ENCODE data around the gene CTIF. TPM values are rescaled to one million over a fixed set of nuclear protein-coding genes. Genes with fewer than 3 reads are reported as not detected.

Gene CTIF
- polyA plus RNA-seq, 4 donors: 8.1 to 22.6 (median 11.3) TPM

DNA sequence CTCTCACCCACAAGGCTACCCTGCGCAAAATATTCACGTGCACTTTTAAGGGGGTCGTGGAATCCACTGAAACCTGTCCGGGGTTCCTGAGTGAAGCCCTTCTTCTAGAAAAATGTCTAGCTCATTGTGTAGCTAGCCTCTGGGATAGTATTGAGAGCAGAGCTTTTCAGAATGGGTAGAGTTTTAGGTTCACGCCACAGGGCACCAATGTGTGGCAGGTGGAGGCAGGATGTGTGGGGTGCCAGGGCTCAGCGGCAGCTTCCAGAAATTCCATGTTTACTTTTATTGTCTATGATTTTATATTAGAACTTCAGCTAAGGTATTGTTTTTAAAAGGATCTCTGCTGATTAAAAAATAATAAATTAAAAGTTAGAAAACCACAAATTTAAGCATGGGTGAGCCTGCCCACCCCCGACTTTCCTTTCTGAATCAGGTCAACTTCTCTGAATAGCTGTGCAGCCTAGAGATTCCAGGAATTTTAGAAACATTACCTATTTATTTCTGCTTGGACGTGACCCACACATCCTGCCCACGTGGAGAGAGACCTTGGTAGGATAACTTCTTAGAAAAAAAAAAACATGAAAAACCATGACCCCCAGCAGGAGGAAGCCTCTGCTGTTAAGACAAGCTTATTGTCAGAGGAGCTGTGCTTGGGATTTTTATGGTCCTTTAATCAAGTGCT, 163.7 kb downstream of the CTIF start:
- no peak for FAIRE-seq
- peaks cover 0 to 11% (median 0%) of the 10 kb centered on the region in 3 donors for H3K36me3 ChIP-seq (ENCODE audit: control insufficient read depth in 3 of 3, insufficient read depth in 2 of 3, low read depth in 1 of 3, low read length in 3 of 3)
- no peaks in the 10 kb centered on the region for H3K27me3 ChIP-seq (ENCODE audit: control insufficient read depth in 3 of 3, insufficient read depth in 3 of 3, low read length in 3 of 3)
- 87 to 92% (median 91%) methylated on average over 9 of the region's 9 CpGs for WGBS, 3 donors
- no peaks in the 10 kb centered on the region for H3K4me1 ChIP-seq (ENCODE audit: control insufficient read depth in 3 of 3, insufficient read depth in 2 of 3, low read depth in 1 of 3, low read length in 2 of 3)
- DNase-seq: no peak
- H3K27ac ChIP-seq (ENCODE audit: low read depth in 1 of 3, low read length in 2 of 3): no peak overlapping the region
- no peak overlapping the region for H3K4me3 ChIP-seq (ENCODE audit: low read depth in 1 of 3, low read length in 3 of 3)
- no peaks in the 10 kb centered on the region for H3K9me3 ChIP-seq (ENCODE audit: control insufficient read depth in 2 of 2, insufficient read depth in 1 of 2, low read depth in 1 of 2, low read length in 1 of 2)

DNA sequence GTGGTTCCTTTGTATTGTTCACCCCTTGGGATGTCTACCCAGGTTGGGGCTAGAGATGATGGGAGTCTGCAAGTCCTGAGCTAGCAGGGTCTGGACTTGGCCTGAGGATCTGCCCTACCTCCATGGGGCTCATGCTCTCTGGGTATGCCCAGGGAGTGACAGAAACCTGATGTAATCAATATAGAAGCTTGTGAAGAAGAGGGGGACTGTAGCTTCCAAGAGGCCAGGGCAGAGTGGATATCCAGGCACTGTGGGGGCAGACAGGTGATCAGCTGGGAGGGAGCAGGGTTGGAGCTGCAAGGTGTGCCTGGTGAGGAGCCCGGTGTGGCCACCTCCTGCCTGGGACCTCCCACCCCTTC, 164.2 kb downstream of the CTIF start:
- DNase-seq (no peak), FAIRE-seq (no peak)
- WGBS, 3 donors: 60 to 86% methylated on average over 1 of the region's 1 CpG; no CpG with 5 or more reads in 1 of the 3 donors
- H3K27me3 ChIP-seq (ENCODE audit: control insufficient read depth in 3 of 3, insufficient read depth in 3 of 3, low read length in 3 of 3): no peaks in the 10 kb centered on the region
- no peak overlapping the region for H3K4me3 ChIP-seq (ENCODE audit: low read depth in 1 of 3, low read length in 3 of 3)
- no peaks in the 10 kb centered on the region for H3K4me1 ChIP-seq (ENCODE audit: control insufficient read depth in 3 of 3, insufficient read depth in 2 of 3, low read depth in 1 of 3, low read length in 2 of 3)
- no peak overlapping the region for H3K27ac ChIP-seq (ENCODE audit: low read depth in 1 of 3, low read length in 2 of 3)
- no peaks in the 10 kb centered on the region for H3K9me3 ChIP-seq (ENCODE audit: control insufficient read depth in 2 of 2, insufficient read depth in 1 of 2, low read depth in 1 of 2, low read length in 1 of 2)
- peaks cover 0 to 11% (median 0%) of the 10 kb centered on the region in 3 donors for H3K36me3 ChIP-seq (ENCODE audit: control insufficient read depth in 3 of 3, insufficient read depth in 2 of 3, low read depth in 1 of 3, low read length in 3 of 3)

DNA sequence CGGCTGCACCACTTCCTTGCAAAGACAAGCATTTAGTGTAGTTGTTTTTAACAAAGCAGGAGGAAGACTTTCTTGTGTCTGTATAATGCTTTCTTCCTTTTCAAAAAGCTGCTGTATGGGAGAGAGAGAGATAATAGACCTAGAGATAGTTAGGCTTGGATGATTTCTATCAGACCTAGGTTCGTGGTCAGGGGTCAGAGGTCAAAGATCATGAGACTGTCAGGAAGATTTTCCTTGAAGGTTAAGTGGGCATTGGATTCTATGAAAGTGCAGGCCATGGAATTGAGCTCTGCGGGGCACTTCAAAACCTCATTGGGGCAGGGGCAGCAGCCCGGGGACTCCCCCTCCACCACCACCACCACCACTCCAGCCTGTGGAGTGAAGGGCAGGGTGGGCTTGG, 164.6 kb downstream of the CTIF start:
- DNase-seq (no peak), FAIRE-seq (no peak)
- Histone ChIP-seq H3K27me3 (ENCODE audit: control insufficient read depth in 3 of 3, insufficient read depth in 3 of 3, low read length in 3 of 3) (no peaks in the 10 kb centered on the region), H3K36me3 (ENCODE audit: control insufficient read depth in 3 of 3, insufficient read depth in 2 of 3, low read depth in 1 of 3, low read length in 3 of 3) (peaks cover 0 to 13% (median 0%) of the 10 kb centered on the region in 3 donors), H3K9me3 (ENCODE audit: control insufficient read depth in 2 of 2, insufficient read depth in 1 of 2, low read depth in 1 of 2, low read length in 1 of 2) (no peaks in the 10 kb centered on the region), H3K4me1 (ENCODE audit: control insufficient read depth in 3 of 3, insufficient read depth in 2 of 3, low read depth in 1 of 3, low read length in 2 of 3) (no peaks in the 10 kb centered on the region), H3K4me3 (ENCODE audit: low read depth in 1 of 3, low read length in 3 of 3) (no peak overlapping the region), H3K27ac (ENCODE audit: low read depth in 1 of 3, low read length in 2 of 3) (no peak overlapping the region)
- 71 to 79% (median 74%) methylated on average over 4 of the region's 4 CpGs for WGBS, 3 donors

DNA sequence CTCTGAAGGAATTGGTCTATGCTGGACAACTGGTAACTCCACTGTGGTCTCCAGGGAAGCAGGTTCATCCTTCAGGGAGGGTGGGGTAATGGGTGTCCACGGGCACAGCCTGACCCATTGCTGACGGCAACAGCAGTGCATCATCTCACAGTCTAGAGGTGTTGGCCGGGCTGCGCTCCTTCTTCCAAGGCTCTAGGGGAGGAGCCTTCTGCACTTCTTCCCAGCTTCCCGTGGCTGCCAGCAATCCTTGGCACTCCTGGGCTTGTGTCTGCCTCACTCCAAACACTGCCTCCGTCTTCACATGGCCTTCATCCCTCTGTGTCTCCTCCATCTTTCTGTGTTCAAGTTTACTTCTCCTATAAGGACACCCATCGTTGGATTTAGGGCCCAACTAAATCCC, 166.2 kb downstream of the CTIF start:
- FAIRE-seq: no peak
- no peaks in the 10 kb centered on the region for H3K27me3 ChIP-seq (ENCODE audit: control insufficient read depth in 3 of 3, insufficient read depth in 3 of 3, low read length in 3 of 3)
- H3K4me3 ChIP-seq (ENCODE audit: low read depth in 1 of 3, low read length in 3 of 3): no peak overlapping the region
- H3K27ac ChIP-seq (ENCODE audit: low read depth in 1 of 3, low read length in 2 of 3): no peak overlapping the region
- WGBS, 3 donors: 88 to 91% (median 88%) methylated on average over 7 of the region's 7 CpGs
- H3K36me3 ChIP-seq (ENCODE audit: control insufficient read depth in 3 of 3, insufficient read depth in 2 of 3, low read depth in 1 of 3, low read length in 3 of 3): peaks cover 0 to 11% (median 0%) of the 10 kb centered on the region in 3 donors
- no peaks in the 10 kb centered on the region for H3K4me1 ChIP-seq (ENCODE audit: control insufficient read depth in 3 of 3, insufficient read depth in 2 of 3, low read depth in 1 of 3, low read length in 2 of 3)
- DNase-seq: no peak
- no peaks in the 10 kb centered on the region for H3K9me3 ChIP-seq (ENCODE audit: control insufficient read depth in 2 of 2, insufficient read depth in 1 of 2, low read depth in 1 of 2, low read length in 1 of 2)

DNA sequence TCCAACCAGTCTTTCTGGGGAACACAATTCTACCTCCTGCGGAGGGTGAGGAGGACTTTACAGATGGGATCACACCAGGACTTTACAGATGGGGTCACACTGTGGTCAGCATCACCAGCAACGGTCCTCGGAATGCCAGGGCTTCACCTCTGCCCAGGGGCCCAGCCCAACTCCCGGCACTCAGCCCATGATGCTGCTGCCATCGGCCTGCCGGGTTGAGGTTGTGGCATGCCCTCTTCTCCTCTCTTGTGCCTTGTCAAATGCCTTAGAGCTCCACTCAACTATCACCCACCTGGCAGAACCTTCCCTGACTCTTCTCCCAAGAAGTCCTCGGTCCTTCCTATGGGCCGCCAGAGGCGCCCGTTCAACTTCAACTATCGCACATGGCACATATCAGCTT, 166.7 kb downstream of the CTIF start:
- no peaks in the 10 kb centered on the region for H3K4me1 ChIP-seq (ENCODE audit: control insufficient read depth in 3 of 3, insufficient read depth in 2 of 3, low read depth in 1 of 3, low read length in 2 of 3)
- FAIRE-seq: no peak
- no peaks in the 10 kb centered on the region for H3K9me3 ChIP-seq (ENCODE audit: control insufficient read depth in 2 of 2, insufficient read depth in 1 of 2, low read depth in 1 of 2, low read length in 1 of 2)
- WGBS, 3 donors: 93 to 96% (median 94%) methylated on average over 11 of the region's 11 CpGs
- DNase-seq: no peak
- no peak overlapping the region for H3K4me3 ChIP-seq (ENCODE audit: low read depth in 1 of 3, low read length in 3 of 3)
- H3K27ac ChIP-seq (ENCODE audit: low read depth in 1 of 3, low read length in 2 of 3): no peak overlapping the region
- peaks cover 0 to 8% (median 0%) of the 10 kb centered on the region in 3 donors for H3K36me3 ChIP-seq (ENCODE audit: control insufficient read depth in 3 of 3, insufficient read depth in 2 of 3, low read depth in 1 of 3, low read length in 3 of 3)
- no peaks in the 10 kb centered on the region for H3K27me3 ChIP-seq (ENCODE audit: control insufficient read depth in 3 of 3, insufficient read depth in 3 of 3, low read length in 3 of 3)

DNA sequence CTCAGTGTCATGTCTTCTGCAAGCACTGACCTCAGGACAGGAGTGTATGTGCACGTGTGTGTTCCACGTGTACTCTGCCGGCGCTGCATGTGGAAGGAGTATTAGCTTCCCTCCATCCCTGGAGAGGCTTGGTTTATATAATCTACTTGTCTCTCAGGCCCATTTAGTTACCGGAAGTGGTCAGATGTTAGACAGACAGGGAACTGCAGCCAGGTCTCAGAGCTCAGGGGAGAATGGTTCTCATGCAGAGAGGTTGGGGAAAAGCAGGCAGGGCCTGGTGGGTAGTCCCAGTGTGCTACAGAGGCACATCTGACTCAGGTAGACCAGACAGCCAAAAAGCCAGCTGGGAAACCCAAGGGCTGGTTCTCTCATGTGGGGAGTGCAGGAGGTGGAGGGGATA, 167.9 kb downstream of the CTIF start:
- Histone ChIP-seq H3K36me3 (ENCODE audit: control insufficient read depth in 3 of 3, insufficient read depth in 2 of 3, low read depth in 1 of 3, low read length in 3 of 3) (peaks cover 0 to 9% (median 0%) of the 10 kb centered on the region in 3 donors), H3K4me3 (ENCODE audit: low read depth in 1 of 3, low read length in 3 of 3) (no peak overlapping the region), H3K27ac (ENCODE audit: low read depth in 1 of 3, low read length in 2 of 3) (no peak overlapping the region), H3K9me3 (ENCODE audit: control insufficient read depth in 2 of 2, insufficient read depth in 1 of 2, low read depth in 1 of 2, low read length in 1 of 2) (no peaks in the 10 kb centered on the region), H3K27me3 (ENCODE audit: control insufficient read depth in 3 of 3, insufficient read depth in 3 of 3, low read length in 3 of 3) (no peaks in the 10 kb centered on the region), H3K4me1 (ENCODE audit: control insufficient read depth in 3 of 3, insufficient read depth in 2 of 3, low read depth in 1 of 3, low read length in 2 of 3) (no peaks in the 10 kb centered on the region)
- DNase-seq (no peak), FAIRE-seq (no peak)
- WGBS, 3 donors: 80 to 90% (median 87%) methylated on average over 5 of the region's 5 CpGs

DNA sequence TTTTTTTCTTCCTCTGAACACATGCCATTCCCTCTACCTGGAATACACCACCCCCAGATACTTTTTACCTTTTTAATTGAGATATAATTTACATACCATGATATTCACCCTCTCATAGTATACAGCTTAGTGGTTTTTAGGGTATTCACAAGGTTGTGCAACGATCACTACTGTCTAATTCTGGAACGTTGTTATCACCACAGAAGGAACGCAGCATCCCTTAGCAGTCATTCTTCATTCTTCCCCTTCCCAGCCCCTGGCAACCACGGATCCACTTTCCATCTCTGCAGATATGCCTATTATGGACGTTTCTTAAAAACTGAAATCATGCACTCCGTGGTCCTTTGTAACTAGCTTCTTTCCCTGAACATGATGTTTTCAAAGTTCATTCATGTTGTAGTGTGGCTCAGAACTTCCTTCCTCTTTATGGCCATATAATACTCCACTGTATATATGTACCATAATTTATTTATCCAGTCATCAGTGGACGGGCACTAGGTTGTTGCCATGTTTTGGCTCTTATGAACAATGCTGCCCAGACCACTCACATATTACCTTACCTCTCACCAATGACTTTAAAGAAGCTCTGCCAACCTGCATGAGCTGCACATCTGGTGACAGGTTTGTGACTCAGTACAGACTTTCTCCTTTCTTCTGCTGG, 168.9 kb downstream of the CTIF start:
- 88 to 95% (median 90%) methylated on average over 7 of the region's 7 CpGs for WGBS, 3 donors
- H3K9me3 ChIP-seq (ENCODE audit: control insufficient read depth in 2 of 2, insufficient read depth in 1 of 2, low read depth in 1 of 2, low read length in 1 of 2): no peaks in the 10 kb centered on the region
- FAIRE-seq: no peak
- H3K4me1 ChIP-seq (ENCODE audit: control insufficient read depth in 3 of 3, insufficient read depth in 2 of 3, low read depth in 1 of 3, low read length in 2 of 3): peaks cover 0 to 2% (median 0%) of the 10 kb centered on the region in 3 donors
- H3K27ac ChIP-seq (ENCODE audit: low read depth in 1 of 3, low read length in 2 of 3): no peak overlapping the region
- DNase-seq: no peak
- H3K4me3 ChIP-seq (ENCODE audit: low read depth in 1 of 3, low read length in 3 of 3): no peak overlapping the region
- H3K27me3 ChIP-seq (ENCODE audit: control insufficient read depth in 3 of 3, insufficient read depth in 3 of 3, low read length in 3 of 3): no peaks in the 10 kb centered on the region
- H3K36me3 ChIP-seq (ENCODE audit: control insufficient read depth in 3 of 3, insufficient read depth in 2 of 3, low read depth in 1 of 3, low read length in 3 of 3): peaks cover 0 to 10% (median 0%) of the 10 kb centered on the region in 3 donors

DNA sequence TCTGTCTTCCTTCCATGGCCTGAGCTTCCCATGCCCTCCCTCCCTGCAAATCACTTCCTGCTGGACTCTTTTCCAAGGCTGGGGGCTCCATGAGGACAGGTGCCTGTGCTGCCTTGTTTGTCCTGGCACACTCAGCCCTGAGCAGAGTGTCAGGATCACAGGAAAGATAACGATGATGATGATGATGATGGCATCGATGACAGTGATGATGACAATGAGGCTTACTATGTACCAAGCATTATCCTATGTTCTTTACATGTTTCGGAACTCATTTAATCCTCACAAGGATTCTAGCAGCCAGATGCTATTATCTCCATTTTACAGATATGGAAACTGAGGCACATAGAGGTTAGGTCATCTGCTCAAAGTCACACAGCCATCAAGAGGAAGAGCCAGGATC, 170.0 kb downstream of the CTIF start:
- H3K9me3 ChIP-seq (ENCODE audit: control insufficient read depth in 2 of 2, insufficient read depth in 1 of 2, low read depth in 1 of 2, low read length in 1 of 2): no peaks in the 10 kb centered on the region
- H3K36me3 ChIP-seq (ENCODE audit: control insufficient read depth in 3 of 3, insufficient read depth in 2 of 3, low read depth in 1 of 3, low read length in 3 of 3): peaks cover 0 to 20% (median 0%) of the 10 kb centered on the region in 3 donors
- no peak overlapping the region for H3K27ac ChIP-seq (ENCODE audit: low read depth in 1 of 3, low read length in 2 of 3)
- 86 to 91% (median 89%) methylated on average over 3 of the region's 3 CpGs for WGBS, 3 donors
- H3K27me3 ChIP-seq (ENCODE audit: control insufficient read depth in 3 of 3, insufficient read depth in 3 of 3, low read length in 3 of 3): no peaks in the 10 kb centered on the region
- H3K4me1 ChIP-seq (ENCODE audit: control insufficient read depth in 3 of 3, insufficient read depth in 2 of 3, low read depth in 1 of 3, low read length in 2 of 3): peaks cover 0 to 2% (median 0%) of the 10 kb centered on the region in 3 donors
- FAIRE-seq (no peak), DNase-seq (no peak)
- H3K4me3 ChIP-seq (ENCODE audit: low read depth in 1 of 3, low read length in 3 of 3): no peak overlapping the region

All from small intestine (tissue), 7 donors.